Endothelial cell of umbilical vein (primary cell): ENCODE measurements around the gene IRX5. TPM values are rescaled to one million over a fixed set of nuclear protein-coding genes. Genes with fewer than 3 reads are reported as not detected.

ENCODE experiments used
- BruUV-seq: library from RNA; stranded (reverse); fragments of 400-500 nt; replicated peaks from 2 replicates; lab custom pipeline; 2021; lab: Mats Ljungman, UMichigan
- CTCF ChIA-PET: fragments of 300-600, 350-600 bp; sonication (Branson Sonifier 250); formaldehyde crosslinking; loops from one replicate; lab custom pipeline; 2021; ENCODE audit warnings: antibody characterized with exemption, inconsistent platforms; lab: Charles Lee
- POLR2A ChIA-PET: fragments of 300-600, 350-600 bp; sonication (Branson Sonifier 250); formaldehyde crosslinking; loops from one replicate; lab custom pipeline; 2021; ENCODE audit warnings: antibody characterized with exemption, inconsistent platforms; lab: Charles Lee
- DNase-seq: peaks from one replicate; pipeline ENCODE4 v3.0.0-alpha.2; 2011; ENCODE audit warnings: low read depth, low spot score
- FAIRE-seq: peaks from 2 replicates; lab custom pipeline; 2011; peaks lifted over from hg19 to GRCh38; lab: Jason Lieb, UNC
- H2AFZ ChIP-seq: 2 replicates; pipeline ENCODE4 v1.6.0; 2012; ENCODE audit warnings: low read depth, low read length, control low read depth, inconsistent platforms
- H3K27ac ChIP-seq: 2 replicates; pipeline ENCODE4 v1.5.1; 2011; ENCODE audit warnings: low read depth, mild to moderate bottlenecking, control low read depth, low read length, moderate library complexity; ENCODE audit not compliant: insufficient read depth
- H3K27me3 ChIP-seq, 2 experiments: 2 replicates each; pipeline versions ENCODE4 v1.6.0 to v1.6.1; 2011; ENCODE audit warnings: low read length in 2 of 2, mixed read lengths in 1 of 2; ENCODE audit not compliant: control insufficient read depth in 2 of 2, insufficient read depth in 2 of 2
- H3K36me3 ChIP-seq, 2 experiments: 2 replicates in 1 of 2; 3 replicates in 1 of 2; pipeline ENCODE4 v1.5.1; 2011; ENCODE audit warnings: low read length in 2 of 2, mild to moderate bottlenecking in 1 of 2, moderate library complexity in 1 of 2; ENCODE audit not compliant: control insufficient read depth in 2 of 2, insufficient read depth in 2 of 2; ENCODE audit errors: extremely low read depth in 1 of 2
- H3K4me1 ChIP-seq: 3 replicates; pipeline ENCODE4 v1.5.1; 2011; ENCODE audit warnings: mild to moderate bottlenecking, low read length; ENCODE audit not compliant: control insufficient read depth, insufficient read depth; ENCODE audit errors: extremely low read depth
- H3K4me2 ChIP-seq: 2 replicates; pipeline ENCODE4 v1.6.1; 2011; ENCODE audit warnings: low read length, control low read depth, mixed read lengths; ENCODE audit not compliant: insufficient read depth
- H3K4me3 ChIP-seq, 3 experiments: fragments of 200-600 bp in 1 of 3; sonication (generic), shearing (Covaris generic) in 1 of 3; replicated peaks in 1 of 3; 2 replicates each; pipeline ENCODE4 v1.5.1; 2011 to 2016; ENCODE audit warnings: control low read depth in 3 of 3, low read length in 3 of 3, mild to moderate bottlenecking in 2 of 3, inconsistent platforms in 1 of 3, low read depth in 1 of 3, moderate library complexity in 1 of 3; ENCODE audit not compliant: insufficient read depth in 1 of 3
- H3K79me2 ChIP-seq: 2 replicates; pipeline ENCODE4 v1.6.0; 2012; ENCODE audit warnings: low read length, inconsistent platforms; ENCODE audit not compliant: control insufficient read depth, insufficient read depth
- H3K9ac ChIP-seq: replicated peaks from 2 replicates; pipeline ENCODE3; 2011; ENCODE audit warnings: low read length, control low read depth; ENCODE audit not compliant: insufficient read depth; ENCODE audit errors: extremely low read depth
- H3K9me1 ChIP-seq: replicated peaks from 3 replicates; pipeline ENCODE4 v1.6.0; 2011; ENCODE audit warnings: mild to moderate bottlenecking, low read length; ENCODE audit not compliant: control insufficient read depth, insufficient read depth; ENCODE audit errors: extremely low read depth
- H3K9me3 ChIP-seq: replicated peaks from 2 replicates; pipeline ENCODE4 v1.5.1; 2012; ENCODE audit warnings: low read length, inconsistent platforms; ENCODE audit not compliant: control insufficient read depth, insufficient read depth
- H4K20me1 ChIP-seq: replicated peaks from 2 replicates; pipeline ENCODE3; 2011; ENCODE audit warnings: mild to moderate bottlenecking, low read length; ENCODE audit not compliant: control insufficient read depth, insufficient read depth; ENCODE audit errors: extremely low read depth
- CTCF ChIP-seq, 2 donors: IDR thresholded peaks; 1 replicate in 1 of 2; 2 replicates in 1 of 2; pipeline ENCODE4 v1.5.1; 2011; ENCODE audit warnings: low read length in 2 of 2, mild to moderate bottlenecking in 2 of 2, moderate library complexity in 2 of 2, control low read depth in 1 of 2, inconsistent platforms in 1 of 2, low read depth in 1 of 2; ENCODE audit not compliant: insufficient read depth in 1 of 2; ENCODE audit errors: extremely low read depth in 1 of 2
- EZH2 ChIP-seq: IDR thresholded peaks from 2 replicates; pipeline ENCODE4 v1.6.1; 2012; ENCODE audit warnings: borderline replicate concordance, low read depth, mild to moderate bottlenecking, moderate library complexity, low read length, inconsistent platforms; ENCODE audit not compliant: severe bottlenecking
- FOS ChIP-seq: IDR thresholded peaks from 2 replicates; pipeline ENCODE4 v1.6.1; 2011; ENCODE audit warnings: mild to moderate bottlenecking, low read length, moderate library complexity, borderline replicate concordance; ENCODE audit not compliant: insufficient read depth
- GATA2 ChIP-seq: IDR thresholded peaks from 2 replicates; pipeline ENCODE4 v1.7.0; 2011; ENCODE audit warnings: low read depth, mild to moderate bottlenecking, moderate library complexity, mixed read lengths, low read length; ENCODE audit not compliant: insufficient read length, insufficient read depth
- JUN ChIP-seq: IDR thresholded peaks from 2 replicates; pipeline ENCODE4 v1.6.1; 2011; ENCODE audit warnings: borderline replicate concordance, low read depth; ENCODE audit not compliant: insufficient read length, insufficient read depth
- MAX ChIP-seq: IDR thresholded peaks from 2 replicates; pipeline ENCODE4 v1.6.1; 2011; ENCODE audit not compliant: insufficient read depth, insufficient read length
- MYC ChIP-seq: IDR thresholded peaks from one replicate; pipeline ENCODE4 v1.6.1; 2011; ENCODE audit warnings: mild to moderate bottlenecking, low read depth, low read length
- POLR2A ChIP-seq: IDR thresholded peaks from 2 replicates; pipeline ENCODE4 v1.6.1; 2012; ENCODE audit warnings: low read depth, mild to moderate bottlenecking, control low read depth, low read length
- POLR2AphosphoS5 ChIP-seq: IDR thresholded peaks from 2 replicates; pipeline ENCODE4 v1.6.1; 2012; ENCODE audit warnings: low read depth, mild to moderate bottlenecking, control low read depth, low read length, moderate library complexity; ENCODE audit not compliant: insufficient read depth
- dilution Hi-C: fragments of 300-500 bp; cut with MboI; formaldehyde crosslinking; loops from one replicate; pipeline ENCODE4 v1.15.0; 2019; ENCODE audit warnings: low sequenced_read_pairs; ENCODE audit not compliant: extremely low pct_ligation_motif_present
- intact Hi-C: fragments of 100-400 bp; cut with micrococcal nuclease; formaldehyde crosslinking; loops from one replicate; pipeline ENCODE4 v1.10.0; 2022
- polyA plus RNA-seq, 4 experiments: library from polyadenylated mRNA; depleted of rRNA in 3 of 4; stranded (reverse) in 3 of 4; unstranded in 1 of 4; fragments of >200 nt; gene quantifications; 2 replicates each; pipeline versions ENCODE4 v1.2.1 to v1.2.3, GENCODE V29; 2011 to 2012; ENCODE audit warnings: missing spikeins in 1 of 4
- total RNA-seq: library from RNA; stranded (reverse); gene quantifications from 2 replicates; pipeline ENCODE4 v1.2.3, GENCODE V29; 2021

Gene IRX5
- total and polyA plus RNA-seq, 2 donors (not counting 3 experiments of a cell fraction or from before 2014, with no cell fraction given) = not detected

- Histone ChIP-seq H3K36me3 (no peaks in the 10 kb centered on the region), H3K27me3 (peaks cover 3 to 8% of the 10 kb centered on the region in 2 experiments), H3K79me2 (no peaks in the 10 kb centered on the region), H3K9me3 (no peaks in the 10 kb centered on the region), H3K9ac (no peak overlapping the region), H3K4me1 (peaks cover 1% of the 10 kb centered on the region), H2AFZ (no peak overlapping the region), H3K4me3 (no peak overlapping the region), H3K4me2 (no peak overlapping the region), H3K27ac (no peak overlapping the region), H4K20me1 (no peaks in the 10 kb centered on the region), H3K9me1 (no peaks in the 10 kb centered on the region)
- dilution Hi-C loops = no loop called here
- intact Hi-C loops = loop anchor here (10.0 kb wide), 2 partner anchors 333 to 1217 kb away; partner anchors contain the start of genes FTO and RPGRIP1L
- TF ChIP-seq EZH2 (no peak), JUN (no peak), FOS (no peak), MAX (no peak), POLR2AphosphoS5 (no peak)
- BruUV-seq = no TSS peak
- POLR2A ChIA-PET = no interaction called here
- no peak for DNase-seq
- no peak for FAIRE-seq
- CTCF ChIA-PET = no interaction called here
Observed at GRCh38 chr16:54921206-54921824, 9.3 kb upstream of the IRX5 start.

GRCh38 chr16:54923055-54923473 is 7.6 kb upstream of the IRX5 start:
- TF ChIP-seq POLR2A (no peak), MYC (no peak), CTCF (IDR thresholded peaks at IDR 0.05; ENCODE audit: extremely low read depth in 1 of 2, insufficient read depth in 1 of 2, low read depth in 1 of 2, low read length in 2 of 2) (no peak), GATA2 (no peak), JUN (no peak), MAX (no peak), EZH2 (no peak), FOS (no peak), POLR2AphosphoS5 (no peak)
- no peak overlapping the region for H3K4me2 ChIP-seq
- no peak for FAIRE-seq
- no peak overlapping the region for H2AFZ ChIP-seq
- no peak overlapping the region for H3K9ac ChIP-seq
- ChIA-PET CTCF (interaction anchor here (1.5 kb wide), 1 partner anchor 1031 kb away, joined by 4 read pairs; no protein-coding TSS in a partner anchor), POLR2A (no interaction called here)
- H3K36me3 ChIP-seq = no peaks in the 10 kb centered on the region
- no peak overlapping the region for H3K27ac ChIP-seq
- no peaks in the 10 kb centered on the region for H3K79me2 ChIP-seq
- dilution Hi-C loops (no loop called here), intact Hi-C loops (loop anchor here (10.0 kb wide), 2 partner anchors 332 to 1218 kb away; partner anchors contain the start of genes FTO and RPGRIP1L)
- no peak for DNase-seq
- H3K4me1 ChIP-seq = peaks cover 3% of the 10 kb centered on the region
- no peak overlapping the region for H3K4me3 ChIP-seq
- H3K9me3 ChIP-seq = no peaks in the 10 kb centered on the region
- peaks cover 10 to 24% of the 10 kb centered on the region in 2 experiments for H3K27me3 ChIP-seq
- no peaks in the 10 kb centered on the region for H4K20me1 ChIP-seq
- no peaks in the 10 kb centered on the region for H3K9me1 ChIP-seq
- no TSS peak for BruUV-seq
